ENCODE results near the gene SNX4. TPM values are rescaled to one million over a fixed set of nuclear protein-coding genes. Genes with fewer than 3 reads are reported as not detected.
A peak's percentile ranks its signal among the peaks of the same experiment; 100 is the strongest.

Gene SNX4
- total RNA-seq, 4 donors from 2014 or later = 31.3 to 53.5 (median 38.8) TPM

DNA sequence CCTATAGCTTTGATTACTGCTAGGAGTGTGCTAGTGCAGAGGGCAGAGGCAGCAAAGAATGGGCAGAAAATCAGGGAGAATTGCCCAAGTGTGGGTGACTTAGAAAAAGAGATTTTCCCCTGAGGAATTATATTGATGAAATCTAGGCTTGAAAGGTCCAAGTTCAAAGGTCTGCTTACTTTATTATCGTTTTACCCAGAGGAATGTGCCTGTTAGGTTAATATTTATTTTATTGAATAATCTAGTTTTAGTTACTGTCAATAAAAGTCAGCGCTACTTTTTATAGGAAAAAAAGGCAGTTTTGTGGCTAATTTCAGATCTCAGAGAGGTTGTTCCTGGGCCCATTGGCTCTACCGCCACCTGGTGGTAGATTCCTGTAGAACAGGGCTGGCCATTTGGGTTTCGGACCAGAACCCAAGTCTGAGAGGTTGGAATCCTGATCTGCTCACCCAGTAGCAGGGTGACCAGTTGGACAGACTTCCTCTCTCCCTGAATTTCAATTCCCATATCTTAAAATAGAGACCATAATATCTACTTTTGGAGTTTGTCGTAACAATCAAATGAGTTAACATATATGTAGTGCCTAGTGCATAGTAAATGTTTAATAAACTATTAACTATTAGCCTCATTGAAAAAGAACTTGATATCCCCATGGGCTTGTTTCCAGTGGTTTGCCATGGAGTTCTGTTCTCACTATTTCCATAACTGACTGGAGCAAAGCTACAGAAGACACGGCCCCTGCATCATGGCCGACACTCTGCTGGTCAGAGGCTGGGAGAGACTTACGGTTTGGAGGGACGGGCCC, 82.2 kb downstream of the SNX4 start:
- intact Hi-C loops (cut with DNase I; ENCODE audit: low total_unique reads) = loop anchor here (1.0 to 5.0 kb wide), 2 partner anchors 443 to 511 kb away; no protein-coding TSS in a partner anchor
- no peak for TF ChIP-seq POLR2A (IDR thresholded peaks at IDR 0.05)
- TF ChIP-seq, protein P1, sequence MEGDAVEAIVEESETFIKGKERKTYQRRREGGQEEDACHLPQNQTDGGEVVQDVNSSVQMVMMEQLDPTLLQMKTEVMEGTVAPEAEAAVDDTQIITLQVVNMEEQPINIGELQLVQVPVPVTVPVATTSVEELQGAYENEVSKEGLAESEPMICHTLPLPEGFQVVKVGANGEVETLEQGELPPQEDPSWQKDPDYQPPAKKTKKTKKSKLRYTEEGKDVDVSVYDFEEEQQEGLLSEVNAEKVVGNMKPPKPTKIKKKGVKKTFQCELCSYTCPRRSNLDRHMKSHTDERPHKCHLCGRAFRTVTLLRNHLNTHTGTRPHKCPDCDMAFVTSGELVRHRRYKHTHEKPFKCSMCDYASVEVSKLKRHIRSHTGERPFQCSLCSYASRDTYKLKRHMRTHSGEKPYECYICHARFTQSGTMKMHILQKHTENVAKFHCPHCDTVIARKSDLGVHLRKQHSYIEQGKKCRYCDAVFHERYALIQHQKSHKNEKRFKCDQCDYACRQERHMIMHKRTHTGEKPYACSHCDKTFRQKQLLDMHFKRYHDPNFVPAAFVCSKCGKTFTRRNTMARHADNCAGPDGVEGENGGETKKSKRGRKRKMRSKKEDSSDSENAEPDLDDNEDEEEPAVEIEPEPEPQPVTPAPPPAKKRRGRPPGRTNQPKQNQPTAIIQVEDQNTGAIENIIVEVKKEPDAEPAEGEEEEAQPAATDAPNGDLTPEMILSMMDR (IDR thresholded peaks at IDR 0.05 in 4 of 5, conservative IDR thresholded peaks at IDR 0.05 in 1 of 5) = peak; percentile 84 to 97 (median 89)
- in situ Hi-C loops (cut with MboI; ENCODE audit: low sequenced_read_pairs in 4 of 4) = loop anchor here in 3 of 4 donors (5.0 to 10.0 kb wide), 3 partner anchors 443 to 513 kb away; no protein-coding TSS in a partner anchor
- DNase-seq (peak; percentile 5 to 18), ATAC-seq (peak in 1 of 2 donors; percentile 53)
- Histone ChIP-seq H3K4me1 (no peaks in the 10 kb centered on the region), H3K4me3 (no peak overlapping the region), H3K36me3 (no peaks in the 10 kb centered on the region), H3K27ac (no peak overlapping the region), H3K27me3 (no peaks in the 10 kb centered on the region), H3K9me3 (peaks cover 0 to 1% (median 0%) of the 10 kb centered on the region in 3 donors)

DNA sequence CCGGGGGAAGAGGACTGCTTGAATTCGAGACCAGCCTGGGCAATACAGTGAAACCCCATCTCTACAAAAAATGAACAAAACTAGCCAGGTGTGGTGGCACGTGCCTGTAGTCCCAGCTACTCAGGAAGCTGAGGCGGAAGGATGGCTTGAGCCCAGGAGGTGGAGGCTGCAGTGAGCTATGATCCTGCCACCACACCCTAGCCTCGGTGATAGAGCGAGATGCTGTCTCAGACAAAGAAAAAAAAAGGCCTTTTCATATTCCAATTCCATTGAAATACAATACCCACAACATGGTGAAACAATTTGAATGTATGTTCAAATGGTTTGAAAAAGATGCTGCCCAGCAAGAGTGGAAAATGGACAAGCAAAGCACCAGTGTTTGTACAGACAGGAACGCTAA, 83.1 kb downstream of the SNX4 start:
- intact Hi-C loops (cut with DNase I; ENCODE audit: low total_unique reads) = loop anchor here (5.0 kb wide), 1 partner anchor 510 kb away; no protein-coding TSS in a partner anchor
- in situ Hi-C loops (cut with MboI; ENCODE audit: low sequenced_read_pairs in 4 of 4) = loop anchor here in 3 of 4 donors (5.0 to 10.0 kb wide), 3 partner anchors 442 to 512 kb away; no protein-coding TSS in a partner anchor
- Histone ChIP-seq H3K4me1 (no peaks in the 10 kb centered on the region), H3K4me3 (no peak overlapping the region), H3K9me3 (no peaks in the 10 kb centered on the region), H3K27ac (no peak overlapping the region), H3K36me3 (no peaks in the 10 kb centered on the region), H3K27me3 (no peaks in the 10 kb centered on the region)
- TF ChIP-seq POLR2A (IDR thresholded peaks at IDR 0.05) = no peak
- TF ChIP-seq, protein P1 (IDR thresholded peaks at IDR 0.05 in 4 of 5, conservative IDR thresholded peaks at IDR 0.05 in 1 of 5) = no peak
- no peak for ATAC-seq
- DNase-seq = no peak

DNA sequence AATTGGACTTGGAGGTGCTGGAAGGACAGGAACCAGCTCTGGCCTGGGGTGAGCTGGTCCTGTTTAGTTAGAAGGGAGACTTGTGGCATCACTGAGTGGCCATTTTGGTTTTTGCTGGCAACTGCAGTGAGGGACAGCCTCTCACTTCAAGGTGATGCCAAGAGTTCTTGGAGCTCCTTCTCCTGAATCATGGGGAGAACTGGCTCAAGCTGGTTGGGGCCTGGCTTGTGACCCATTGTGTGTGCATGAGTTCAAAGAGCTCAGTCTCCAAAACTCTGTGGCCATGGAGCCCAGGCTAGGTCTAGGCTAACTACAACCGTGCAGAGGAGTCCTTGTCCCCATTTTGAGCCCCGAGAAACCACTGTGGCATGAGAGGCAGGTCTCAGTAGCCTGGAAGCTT, 84.8 kb downstream of the SNX4 start:
- DNase-seq = no peak
- no peaks in the 10 kb centered on the region for H3K9me3 ChIP-seq

DNA sequence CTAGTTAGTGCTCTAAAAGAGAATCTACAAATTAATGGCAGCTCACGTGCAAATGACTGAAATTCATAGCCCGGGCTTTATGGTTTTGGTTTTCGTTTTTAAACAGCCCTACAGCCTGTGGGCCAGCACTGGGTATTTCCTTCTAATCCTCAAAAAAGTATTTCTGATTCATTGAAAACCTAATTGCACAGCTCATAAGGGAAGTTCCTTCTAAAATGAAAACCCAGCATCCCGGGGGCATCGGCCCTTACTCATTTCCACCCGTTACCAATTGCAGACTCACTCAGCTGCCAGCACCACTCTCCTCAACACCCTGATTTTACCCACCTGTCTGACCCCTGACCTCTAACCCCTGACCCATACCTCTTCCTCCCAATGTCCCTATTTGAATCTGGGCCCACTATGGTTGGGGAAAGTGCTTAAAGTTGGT, 85.4 kb downstream of the SNX4 start:
- no peak for ATAC-seq
- no peaks in the 10 kb centered on the region for H3K36me3 ChIP-seq
- in situ Hi-C loops (cut with MboI; ENCODE audit: low sequenced_read_pairs in 4 of 4) (loop anchor here in 3 of 4 donors (5.0 to 10.0 kb wide), 3 partner anchors 440 to 510 kb away; no protein-coding TSS in a partner anchor), intact Hi-C loops (cut with DNase I; ENCODE audit: low total_unique reads) (loop anchor here (5.0 kb wide), 1 partner anchor 507 kb away; no protein-coding TSS in a partner anchor)
- H3K4me3 ChIP-seq = no peak overlapping the region
- no peaks in the 10 kb centered on the region for H3K27me3 ChIP-seq
- no peaks in the 10 kb centered on the region for H3K9me3 ChIP-seq
- H3K4me1 ChIP-seq = no peaks in the 10 kb centered on the region
- H3K27ac ChIP-seq = no peak overlapping the region
- TF ChIP-seq POLR2A (IDR thresholded peaks at IDR 0.05) = no peak
- TF ChIP-seq, protein P1 (IDR thresholded peaks at IDR 0.05 in 4 of 5, conservative IDR thresholded peaks at IDR 0.05 in 1 of 5) = no peak
- no peak for DNase-seq

More for the DNA sequence above, 84.8 kb downstream of the SNX4 start:
- no peak for ATAC-seq
- Histone ChIP-seq H3K36me3 (no peaks in the 10 kb centered on the region), H3K4me1 (no peaks in the 10 kb centered on the region), H3K27ac (no peak overlapping the region), H3K4me3 (no peak overlapping the region), H3K27me3 (no peaks in the 10 kb centered on the region)
- in situ Hi-C loops (cut with MboI; ENCODE audit: low sequenced_read_pairs in 4 of 4) (loop anchor here in 3 of 4 donors (5.0 to 10.0 kb wide), 3 partner anchors 440 to 510 kb away; no protein-coding TSS in a partner anchor), intact Hi-C loops (cut with DNase I; ENCODE audit: low total_unique reads) (loop anchor here (5.0 kb wide), 1 partner anchor 508 kb away; no protein-coding TSS in a partner anchor)
- TF ChIP-seq, protein P1 (IDR thresholded peaks at IDR 0.05 in 4 of 5, conservative IDR thresholded peaks at IDR 0.05 in 1 of 5) = no peak
- TF ChIP-seq POLR2A (IDR thresholded peaks at IDR 0.05) = no peak

All from gastrocnemius medialis (tissue), 4 donors.